Upper lobe of left lung (tissue), 6 donors: Measurements from ENCODE around the gene EDC3. TPM values are rescaled to one million over a fixed set of nuclear protein-coding genes. Genes with fewer than 3 reads are reported as not detected.
"Not testable (repeated sequence)": the region's sequence is repeated elsewhere in the genome, so short reads cannot be mapped to it uniquely, and the experiment has no call there.

Source experiments
- ATAC-seq, 2 donors: fragments of 200-7000 bp; cut with Tn5 transposase; one replicate each; pipeline ENCODE4 v1.9.1; 2022; ENCODE audit warnings: mild to moderate bottlenecking in 2 of 2, moderate library complexity in 2 of 2; ENCODE audit not compliant: low FRiP score in 2 of 2
- DNase-seq, 2 donors: peaks; one replicate each; pipeline ENCODE4 v3.0.0-alpha.2; 2019 to 2020
- H3K27ac ChIP-seq, 4 donors: fragments of 200-600 bp; sonication (generic); one replicate each; pipeline ENCODE4 v1.5.1; 2016 to 2019
- H3K27me3 ChIP-seq, 4 donors: fragments of 200-600 bp; sonication (generic); one replicate each; pipeline ENCODE4 v1.5.1; 2017 to 2019
- H3K36me3 ChIP-seq, 4 donors: fragments of 200-600 bp; sonication (generic); one replicate each; pipeline ENCODE4 v1.5.1; 2016 to 2019
- H3K4me1 ChIP-seq, 4 donors: fragments of 200-600 bp; sonication (generic); one replicate each; pipeline ENCODE4 v1.5.1; 2018 to 2019
- H3K4me3 ChIP-seq, 4 donors: fragments of 200-600 bp; sonication (generic); one replicate each; pipeline ENCODE4 v1.5.1; 2017 to 2019; ENCODE audit warnings: mild to moderate bottlenecking in 2 of 4, moderate library complexity in 1 of 4
- H3K9me3 ChIP-seq, 4 donors: fragments of 200-600 bp; sonication (generic); one replicate each; pipeline ENCODE4 v1.5.1; 2018 to 2019
- CTCF ChIP-seq, 6 experiments: fragments of 450-650 bp in 4 of 6; fragments of 200-600 bp in 2 of 6; sonication (generic) in 2 of 6; IDR thresholded peaks; one replicate each; pipeline ENCODE4 v1.5.1; 2016 to 2019; ENCODE audit warnings: antibody characterized with exemption in 6 of 6
- EP300 ChIP-seq, 4 donors: sonication (generic); formaldehyde crosslinking; IDR thresholded peaks; one replicate each; pipeline ENCODE4 v1.5.1; 2017; ENCODE audit warnings: antibody characterized with exemption in 4 of 4, control low read depth in 2 of 4
- POLR2A ChIP-seq, 4 donors: fragments of 450-650 bp; IDR thresholded peaks; one replicate each; pipeline ENCODE4 v1.5.1; 2016 to 2017; ENCODE audit warnings: antibody characterized with exemption in 4 of 4, mild to moderate bottlenecking in 2 of 4
- POLR2AphosphoS5 ChIP-seq, 2 donors: sonication (generic); formaldehyde crosslinking; IDR thresholded peaks; one replicate each; pipeline ENCODE4 v1.5.1; 2017; ENCODE audit warnings: antibody characterized with exemption in 2 of 2
- WGBS, 2 donors: methylation state at CpG; one replicate each; pipeline ENCODE4 v1.1.5; 2017 to 2018; 5-methylcytosine and 5-hydroxymethylcytosine counted together
- total RNA-seq, 6 donors: library from RNA; depleted of rRNA in 4 of 6; stranded (reverse); fragments of >200 nt in 4 of 6; gene quantifications; one replicate each; pipeline versions ENCODE4 v1.1.0 to v1.2.1, GENCODE V29; 2016 to 2021
- donor health status: DM: no; HTN: no; CAD: no; lungs with moderate emphysema.
- donor health status: DM: no; HTN: yes; CAD: no; lungs with severe emphysema.

Gene EDC3
- total RNA-seq, 6 donors from 2014 or later = 16.7 to 43.0 (median 27.7) TPM

- ATAC-seq (no peak), DNase-seq (no peak)
- H3K9me3 ChIP-seq = no peaks in the 10 kb centered on the region
- no peaks in the 10 kb centered on the region for H3K27me3 ChIP-seq
- TF ChIP-seq CTCF (IDR thresholded peaks at IDR 0.05) (no peak), POLR2AphosphoS5 (IDR thresholded peaks at IDR 0.05) (no peak), POLR2A (IDR thresholded peaks at IDR 0.05) (no peak), EP300 (IDR thresholded peaks at IDR 0.05) (no peak)
- H3K36me3 ChIP-seq = peaks cover 29 to 99% (median 85%) of the 10 kb centered on the region in 4 donors
- peaks cover 0 to 5% (median 0%) of the 10 kb centered on the region in 4 donors for H3K4me1 ChIP-seq
- H3K27ac ChIP-seq = no peak overlapping the region
- 71 to 75% methylated on average over 3 of the region's 3 CpGs for WGBS, 2 donors
- no peak overlapping the region for H3K4me3 ChIP-seq
These were observed 64.4 kb downstream of the EDC3 start for GRCh38 chr15:74631408-74631807.

- Histone ChIP-seq H3K27me3 (no peaks in the 10 kb centered on the region), H3K4me3 (no peak overlapping the region), H3K27ac (no peak overlapping the region), H3K36me3 (peaks cover 32 to 99% (median 85%) of the 10 kb centered on the region in 4 donors), H3K4me1 (peaks cover 0 to 5% (median 0%) of the 10 kb centered on the region in 4 donors), H3K9me3 (no peaks in the 10 kb centered on the region)
- DNase-seq = no peak
- no peak for ATAC-seq
- 71 to 88% methylated on average over 2 to 3 of the region's 3 CpGs for WGBS, 2 donors
- no peak for TF ChIP-seq POLR2AphosphoS5 (IDR thresholded peaks at IDR 0.05)
- TF ChIP-seq POLR2A (IDR thresholded peaks at IDR 0.05) = no peak
- no peak for TF ChIP-seq EP300 (IDR thresholded peaks at IDR 0.05)
- TF ChIP-seq CTCF (IDR thresholded peaks at IDR 0.05) = no peak
These were observed 64.8 kb downstream of the EDC3 start for GRCh38 chr15:74631087-74631385.

- Histone ChIP-seq H3K27me3 (no peaks in the 10 kb centered on the region), H3K4me3 (no peak overlapping the region), H3K27ac (no peak overlapping the region), H3K9me3 (no peaks in the 10 kb centered on the region), H3K36me3 (peaks cover 35 to 99% (median 85%) of the 10 kb centered on the region in 4 donors), H3K4me1 (peaks cover 0 to 3% (median 0%) of the 10 kb centered on the region in 4 donors)
- 79 to 100% methylated on average over 1 to 6 of the region's 6 CpGs for WGBS, 2 donors
- TF ChIP-seq POLR2AphosphoS5 (IDR thresholded peaks at IDR 0.05) (no peak), POLR2A (IDR thresholded peaks at IDR 0.05) (no peak), EP300 (IDR thresholded peaks at IDR 0.05) (no peak), CTCF (IDR thresholded peaks at IDR 0.05) (no peak)
- no peak for ATAC-seq
- no peak for DNase-seq
These were observed 65.3 kb downstream of the EDC3 start for GRCh38 chr15:74630284-74631086.

GRCh38 chr15:74629696-74630095 lies 66.1 kb downstream of the EDC3 start:
- H3K36me3 ChIP-seq = peaks cover 43 to 99% (median 87%) of the 10 kb centered on the region in 4 donors
- not testable (repeated sequence) for H3K27ac ChIP-seq, ATAC-seq, H3K9me3 ChIP-seq, H3K4me1 ChIP-seq, H3K4me3 ChIP-seq, H3K27me3 ChIP-seq
- 90% methylated on average over 8 of the region's 10 CpGs; no CpG with 5 or more reads in 1 of the 2 donors for WGBS, 2 donors
- peak in 1 of 2 donors; percentile 55 for DNase-seq

GRCh38 chr15:74628949-74629348 lies 66.9 kb downstream of the EDC3 start:
- ATAC-seq = no peak
- peaks cover 46 to 99% (median 89%) of the 10 kb centered on the region in 4 donors for H3K36me3 ChIP-seq
- no peak for DNase-seq
- WGBS, 2 donors = 54 to 60% methylated on average over 1 to 5 of the region's 5 CpGs
- TF ChIP-seq CTCF (IDR thresholded peaks at IDR 0.05) (no peak), POLR2A (IDR thresholded peaks at IDR 0.05) (no peak), EP300 (IDR thresholded peaks at IDR 0.05) (no peak), POLR2AphosphoS5 (IDR thresholded peaks at IDR 0.05) (no peak)
- no peaks in the 10 kb centered on the region for H3K27me3 ChIP-seq
- H3K9me3 ChIP-seq = no peaks in the 10 kb centered on the region
- H3K4me3 ChIP-seq = no peak overlapping the region
- peaks cover 0 to 6% (median 4%) of the 10 kb centered on the region in 4 donors for H3K4me1 ChIP-seq
- H3K27ac ChIP-seq = no peak overlapping the region
